Right ventricle myocardium superior (tissue), 1 donor: Measurements from ENCODE around the gene ATP6V0D1. TPM values are rescaled to one million over a fixed set of nuclear protein-coding genes. Genes with fewer than 3 reads are reported as not detected.
A peak's percentile ranks its signal among the peaks of the same experiment; 100 is the strongest.
"Not testable (repeated sequence)": the region's sequence is repeated elsewhere in the genome, so short reads cannot be mapped to it uniquely, and the experiment has no call there.

Source experiments
- ATAC-seq: fragments of 200-7000 bp; cut with Tn5 transposase; one replicate; pipeline ENCODE4 v1.9.1; 2020; ENCODE audit warnings: mild to moderate bottlenecking; ENCODE audit not compliant: poor library complexity
- DNase-seq: peaks from one replicate; pipeline ENCODE4 v3.0.0-alpha.2; 2020
- intact Hi-C: fragments of 100-400 bp; cut with DNase I; formaldehyde crosslinking; loops from one replicate; pipeline ENCODE4 v1.11.2; 2022
- long read RNA-seq: library from polyadenylated mRNA; unstranded; transcript quantifications from one replicate; pipeline ENCODE4 v2.0.0, GENCODE V29; 2021
- total RNA-seq: library from RNA; stranded (reverse); fragmentation: NEBNext Ultra II Directional; extraction: Animal tissue kit (Norgen Biotek cat#: 25700); gene quantifications from one replicate; pipeline ENCODE4 v1.2.1, GENCODE V29; 2021
- donor health status: DM: no; HTN: yes; CAD: no; lungs with severe emphysema.

The ATP6V0D1 gene
- total RNA-seq: 59.9 TPM
- long read RNA-seq, transcript ATP6V0D1-201 (8 exons, 1,716 nt): major isoform, 251 of 258 reads
- long read RNA-seq, partial matches to known transcripts: 1 of 258 reads
- long read RNA-seq, other reads (novel, unspliced or antisense): 6 of 258 reads

DNA sequence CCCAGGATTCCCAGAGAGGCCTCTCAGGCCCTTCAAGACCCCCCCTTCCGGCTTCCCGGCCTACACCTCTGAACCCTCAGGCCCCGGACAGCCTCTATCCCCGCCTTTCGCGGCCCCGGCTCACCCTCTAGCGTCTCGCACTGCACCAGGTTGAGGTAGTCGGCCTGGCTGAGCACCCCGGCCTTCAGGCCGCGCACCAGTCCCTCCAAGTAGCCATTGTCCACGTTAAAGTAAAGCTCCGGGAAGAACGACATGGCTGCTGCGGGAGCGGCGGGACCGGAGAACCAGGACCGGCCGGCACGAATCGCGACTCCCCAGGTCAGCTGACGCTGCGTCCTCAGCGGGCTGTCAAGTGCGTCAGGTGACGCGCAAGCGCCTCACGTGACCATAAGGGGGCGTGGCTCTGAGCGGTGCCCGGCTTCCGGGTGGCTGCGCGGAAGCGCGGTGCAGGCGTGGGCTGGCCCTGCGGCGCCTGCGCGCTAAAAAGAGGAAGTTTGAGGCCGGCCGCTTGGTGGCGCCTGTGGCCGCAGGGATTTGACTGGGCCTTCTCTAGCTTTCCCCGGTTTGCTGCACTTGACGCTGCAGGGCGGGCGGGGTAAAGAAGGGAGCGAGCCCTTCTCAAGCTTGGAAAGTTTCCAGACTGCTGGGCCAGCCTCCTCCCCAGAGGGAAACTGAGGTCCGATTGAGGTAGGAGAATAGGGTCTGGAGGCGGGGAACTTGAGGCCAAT is at the start of gene ATP6V0D1:
ATP6V0D1 (minus strand) TSS at position 325 of the 728 bp plus-strand sequence; CDS start at position 254, 71 bp downstream.
- DNase-seq (peak; percentile 99), ATAC-seq (peak; percentile 97)
- intact Hi-C loops: no loop called here

DNA sequence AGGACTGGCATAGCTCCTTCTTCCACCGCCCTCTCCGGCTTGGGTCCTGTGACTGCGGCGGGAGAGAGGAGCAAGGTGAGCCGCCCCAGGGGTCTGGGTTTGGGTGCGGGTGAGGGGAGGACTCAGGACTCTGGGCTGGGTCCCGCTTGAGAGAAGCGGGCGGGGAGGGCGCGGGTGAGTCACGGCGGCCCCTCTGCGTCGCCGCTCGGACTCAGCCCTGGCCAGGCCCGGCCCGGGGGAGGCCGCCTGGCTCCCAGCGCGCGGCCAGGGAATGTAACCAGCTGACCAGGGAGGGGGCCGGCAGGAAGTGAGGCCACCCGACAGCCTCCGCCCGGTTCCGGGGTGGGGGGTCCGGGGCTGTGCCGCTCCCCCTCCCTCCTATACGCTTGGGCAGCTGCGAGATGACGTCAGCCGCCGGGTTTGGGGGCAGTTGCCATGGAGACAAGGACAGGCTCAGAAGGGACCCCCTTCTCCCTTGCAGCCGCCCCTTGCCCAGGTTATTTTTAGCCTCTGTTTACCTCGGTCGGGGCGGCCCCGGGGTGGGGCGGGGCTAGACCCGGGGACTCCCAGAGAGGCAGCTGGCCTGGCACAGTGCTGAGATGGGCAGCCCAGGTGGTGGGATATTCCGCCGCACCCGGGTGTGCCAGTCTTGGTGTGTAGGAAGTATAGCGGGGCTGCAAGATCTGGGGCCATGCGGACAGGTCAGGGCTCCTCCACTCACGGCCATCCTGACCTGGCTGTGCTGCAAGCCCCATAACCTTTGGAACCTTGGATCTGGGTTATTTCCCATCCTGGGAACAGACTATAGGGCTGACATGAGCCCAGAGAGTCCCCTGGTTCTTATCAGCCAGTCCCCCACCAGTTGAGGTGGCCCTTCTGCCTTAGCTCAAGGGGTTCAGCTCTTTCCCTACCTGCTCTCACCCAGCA is 49.3 kb upstream of the ATP6V0D1 start:
- ATAC-seq: peak; percentile 74
- peak; percentile 90 for DNase-seq
- intact Hi-C loops: no loop called here

DNA sequence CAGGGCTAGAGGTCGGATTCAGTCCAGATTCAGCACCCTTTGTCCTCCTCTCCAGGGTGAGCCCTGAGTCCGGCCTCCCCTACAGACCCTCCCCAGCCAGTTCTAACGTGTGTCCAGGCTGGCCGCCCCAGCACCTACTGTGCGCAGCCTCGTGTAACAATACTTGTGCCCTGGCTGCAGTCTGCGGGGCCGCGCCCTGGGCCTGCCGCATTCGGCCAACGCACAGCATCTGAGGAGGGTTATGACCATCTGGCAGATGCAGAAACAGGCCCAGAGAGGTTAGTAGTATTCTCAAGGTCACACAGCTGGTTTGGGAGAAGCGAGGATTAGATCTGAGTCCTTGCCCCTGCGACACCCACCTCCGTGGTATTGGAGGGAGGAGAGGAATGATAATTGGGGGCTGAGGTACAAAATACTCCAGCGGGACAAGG is 48.6 kb upstream of the ATP6V0D1 start:
- intact Hi-C loops: no loop called here
- ATAC-seq: peak; percentile 15
- no peak for DNase-seq

DNA sequence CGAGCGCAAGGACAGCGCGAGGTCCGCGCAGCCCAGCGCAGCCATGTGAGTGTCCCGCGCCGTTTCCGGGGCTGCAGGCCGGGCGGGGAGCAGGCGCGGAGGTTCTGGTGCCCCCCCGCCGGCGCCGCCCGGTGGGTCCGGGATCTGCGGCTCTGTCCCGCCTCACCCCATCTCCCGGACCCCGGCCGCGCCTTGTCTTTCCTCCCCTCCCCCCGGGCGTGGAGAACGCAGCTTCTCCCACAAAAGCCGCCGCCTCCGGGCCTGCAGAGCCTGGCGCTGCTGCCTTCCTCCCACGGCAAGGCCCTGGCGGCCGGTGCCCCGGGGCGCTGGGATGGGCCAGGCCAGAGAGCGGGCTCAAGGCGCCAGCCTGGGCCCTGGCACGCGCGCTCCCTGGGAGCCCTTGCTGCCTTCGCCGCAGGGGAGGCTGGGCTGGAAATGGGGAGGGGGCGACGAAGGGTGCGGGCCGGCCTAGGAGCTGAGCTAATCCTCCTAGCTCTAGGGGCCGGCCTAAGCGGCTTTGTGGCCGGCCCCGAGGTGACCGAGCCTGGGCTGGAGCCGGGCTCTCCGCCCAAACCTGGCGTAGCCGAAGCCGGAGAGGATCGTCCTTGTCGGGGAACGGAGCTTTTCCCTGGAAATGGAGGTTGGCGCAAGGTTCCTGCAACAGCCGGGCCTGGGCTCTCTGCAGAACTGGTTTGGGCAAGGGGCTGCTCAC is 48.1 kb upstream of the ATP6V0D1 start:
- peak; percentile 69 for DNase-seq
- ATAC-seq: peak; percentile 38
- intact Hi-C loops: no loop called here

DNA sequence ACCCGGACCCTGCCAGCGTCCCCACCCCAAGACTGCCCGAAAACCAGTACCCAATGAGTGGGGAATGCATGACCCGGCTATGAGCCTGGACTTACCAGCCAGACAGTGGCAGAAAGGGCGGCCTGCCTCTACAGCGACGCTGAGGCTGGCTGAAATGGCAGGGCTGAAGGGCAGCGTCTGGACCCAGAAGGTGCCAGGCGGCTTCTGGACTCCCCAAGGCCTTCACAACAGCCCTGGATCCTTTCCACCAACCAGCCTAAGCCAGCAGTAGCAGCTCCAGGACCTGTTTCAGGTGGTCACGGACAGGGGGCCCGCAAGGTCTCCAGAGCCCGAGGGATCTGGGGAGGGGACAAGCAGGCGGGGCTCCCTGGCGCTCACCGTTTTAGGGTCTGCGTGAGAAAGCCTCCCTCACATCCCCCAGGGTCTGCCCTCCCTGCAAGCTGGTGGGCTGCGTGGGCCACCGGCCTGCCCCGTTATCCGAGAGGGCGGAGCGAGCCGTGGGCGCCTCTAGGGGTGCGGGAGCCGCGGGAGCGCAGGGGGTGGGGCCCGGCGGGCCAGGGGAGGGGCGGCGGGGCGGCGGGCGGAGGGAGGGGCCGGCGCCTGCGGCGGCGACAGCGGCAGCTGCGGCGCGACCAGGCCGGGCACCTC is 47.4 kb upstream of the ATP6V0D1 start, which contains the start of gene RIPOR1:
RIPOR1 (plus strand) TSS at position 608 of the 648 bp plus-strand sequence. CDS start 9,618 bp downstream, outside the sequence.
- peak; percentile 75 for ATAC-seq
- intact Hi-C loops: no loop called here
- peak; percentile 85 for DNase-seq

DNA sequence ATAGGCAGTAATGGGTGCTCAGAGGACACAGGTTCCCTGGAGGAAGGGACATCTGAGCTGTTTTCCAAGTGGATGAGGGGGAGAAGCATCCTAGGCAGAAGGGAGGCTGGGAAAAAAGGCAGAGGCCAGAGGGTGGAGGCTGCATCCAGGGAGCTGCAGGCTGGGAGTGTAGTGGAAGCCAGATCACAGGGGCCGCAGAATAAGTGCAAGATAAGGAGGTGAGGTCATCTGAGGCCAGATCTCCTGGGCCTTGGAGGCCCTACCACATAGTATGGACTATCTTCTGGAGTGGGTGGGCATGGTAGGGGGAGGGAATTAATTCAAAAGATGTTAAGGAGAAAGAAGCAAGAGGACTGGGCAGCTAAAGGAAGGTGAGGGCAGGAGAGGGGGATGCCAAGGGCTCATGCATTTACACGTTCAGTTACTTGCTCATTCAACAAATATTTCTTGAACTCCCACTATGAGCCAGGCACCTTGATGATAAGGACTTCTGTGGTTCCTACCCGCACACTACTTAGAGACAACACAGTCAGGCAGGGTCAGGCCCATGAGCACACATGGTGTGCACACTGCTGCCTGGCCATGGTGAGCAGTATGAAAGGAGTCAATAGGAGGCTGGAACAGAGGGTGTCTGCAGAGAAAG is 45.3 kb upstream of the ATP6V0D1 start:
- ATAC-seq (no peak), DNase-seq (no peak)
- intact Hi-C loops: no loop called here

DNA sequence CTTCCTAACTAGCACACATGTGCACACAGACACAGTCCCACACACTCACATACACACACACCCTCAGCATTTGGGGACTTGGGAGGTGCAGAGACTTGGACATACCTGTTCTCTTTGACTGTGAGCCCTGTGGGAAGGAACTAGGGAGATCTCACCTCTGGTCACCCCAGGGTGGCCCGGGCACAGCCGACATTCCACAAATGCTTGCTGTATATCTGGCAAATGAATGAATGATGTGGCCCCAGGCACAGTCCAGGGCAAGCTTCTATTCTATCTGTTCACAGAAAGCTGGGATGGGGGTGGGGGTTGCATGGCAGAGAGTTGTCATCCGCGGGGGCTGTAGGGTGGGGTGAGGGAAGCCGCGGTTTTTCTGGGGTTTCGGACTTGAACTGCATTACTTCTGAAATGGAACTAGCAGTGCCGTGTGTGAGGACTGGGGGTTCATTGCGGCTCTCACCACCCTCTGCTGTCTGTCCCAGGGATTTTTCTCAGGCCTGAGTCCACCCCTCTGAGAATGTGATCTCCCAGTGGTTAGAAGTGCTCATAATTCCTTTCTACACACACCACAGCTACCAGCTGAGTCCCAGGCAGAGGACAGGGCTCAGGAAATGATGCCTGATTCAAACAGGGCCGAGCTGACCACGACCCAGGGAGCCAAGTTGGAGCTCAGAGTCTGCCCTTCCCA is 44.4 kb upstream of the ATP6V0D1 start:
- no peak for ATAC-seq
- intact Hi-C loops: no loop called here
- DNase-seq: no peak

DNA sequence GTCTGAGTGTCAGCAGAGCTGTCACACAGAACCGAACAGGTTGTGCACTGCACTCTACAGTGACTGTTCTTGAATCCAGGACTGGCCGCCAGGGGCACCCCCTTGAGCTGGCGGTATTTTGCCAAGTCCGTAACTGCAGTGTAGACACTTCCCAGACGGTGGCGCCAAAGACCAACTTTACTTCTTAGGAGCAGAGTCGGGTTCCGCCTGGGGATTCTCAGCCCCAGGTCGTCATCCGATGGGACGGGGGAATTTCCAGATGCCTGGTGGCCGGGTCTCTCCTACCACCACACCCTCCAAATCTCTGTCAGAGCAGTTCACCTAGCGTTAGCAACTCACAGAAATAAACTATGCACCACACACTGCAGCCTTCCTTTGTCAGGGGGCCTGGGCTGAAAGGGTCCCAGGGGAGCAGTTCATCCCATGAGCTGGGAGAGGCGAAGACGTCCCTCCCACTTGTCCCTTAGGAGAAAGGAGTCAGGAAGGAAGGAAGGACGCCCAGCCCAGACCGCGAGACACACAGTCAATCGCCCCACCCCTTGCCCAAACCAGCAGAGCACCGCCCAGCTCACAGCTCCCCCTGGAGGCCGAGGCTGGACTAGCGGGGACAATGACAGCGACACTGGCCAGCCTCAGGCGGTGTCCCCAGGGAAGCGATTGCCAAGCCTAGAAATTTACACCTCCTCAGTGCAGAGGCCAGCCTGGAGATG is 40.3 kb upstream of the ATP6V0D1 start:
- DNase-seq (peak; percentile 96), ATAC-seq (peak; percentile 97)
- intact Hi-C loops: loop anchor here (5.0 kb wide), 1 partner anchor 146 kb away; the partner anchor contains the start of genes C16orf86 and ENKD1

DNA sequence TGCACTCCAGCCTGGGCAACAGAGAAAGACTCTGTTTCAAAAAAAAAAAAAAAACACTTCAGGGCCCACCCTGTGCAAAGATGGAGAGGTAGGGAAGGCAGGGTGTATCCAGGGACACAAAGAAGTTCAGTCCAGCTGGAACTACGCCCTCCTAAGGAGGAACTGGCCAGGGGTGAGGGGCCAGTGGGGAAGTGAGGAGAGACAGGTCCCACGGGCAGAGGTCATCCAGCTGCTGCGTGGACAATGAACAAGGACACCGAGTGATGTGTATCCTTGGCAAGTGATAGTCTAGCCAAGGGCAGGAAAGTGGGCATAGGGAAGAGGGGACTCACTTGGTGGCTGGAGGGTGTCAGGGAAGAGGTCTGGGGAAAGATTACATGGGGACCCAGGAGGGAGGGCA is 38.3 kb upstream of the ATP6V0D1 start:
- intact Hi-C loops: no loop called here
- no peak for ATAC-seq
- no peak for DNase-seq

DNA sequence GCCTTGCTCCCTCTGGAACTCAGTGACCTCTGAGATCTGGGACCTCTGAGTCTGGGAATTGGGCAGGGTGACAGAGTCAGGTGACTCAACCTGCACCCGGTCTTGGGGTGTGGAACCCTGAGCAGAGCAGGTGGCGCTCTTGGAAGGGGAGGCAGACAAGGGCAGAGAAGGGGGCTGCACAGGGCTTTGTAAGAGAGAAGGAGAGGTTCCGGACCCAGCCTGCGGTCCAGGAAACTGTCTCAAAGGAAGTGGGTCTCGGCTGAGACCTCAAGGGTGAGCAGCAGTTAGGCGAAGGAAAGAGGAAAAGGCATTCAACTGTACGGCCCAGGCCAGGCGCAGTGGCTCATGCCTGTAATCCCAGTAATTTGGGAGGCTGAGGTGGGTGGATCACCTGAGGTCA is 37.7 kb upstream of the ATP6V0D1 start:
- DNase-seq (no peak), ATAC-seq (no peak)
- intact Hi-C loops: no loop called here

DNA sequence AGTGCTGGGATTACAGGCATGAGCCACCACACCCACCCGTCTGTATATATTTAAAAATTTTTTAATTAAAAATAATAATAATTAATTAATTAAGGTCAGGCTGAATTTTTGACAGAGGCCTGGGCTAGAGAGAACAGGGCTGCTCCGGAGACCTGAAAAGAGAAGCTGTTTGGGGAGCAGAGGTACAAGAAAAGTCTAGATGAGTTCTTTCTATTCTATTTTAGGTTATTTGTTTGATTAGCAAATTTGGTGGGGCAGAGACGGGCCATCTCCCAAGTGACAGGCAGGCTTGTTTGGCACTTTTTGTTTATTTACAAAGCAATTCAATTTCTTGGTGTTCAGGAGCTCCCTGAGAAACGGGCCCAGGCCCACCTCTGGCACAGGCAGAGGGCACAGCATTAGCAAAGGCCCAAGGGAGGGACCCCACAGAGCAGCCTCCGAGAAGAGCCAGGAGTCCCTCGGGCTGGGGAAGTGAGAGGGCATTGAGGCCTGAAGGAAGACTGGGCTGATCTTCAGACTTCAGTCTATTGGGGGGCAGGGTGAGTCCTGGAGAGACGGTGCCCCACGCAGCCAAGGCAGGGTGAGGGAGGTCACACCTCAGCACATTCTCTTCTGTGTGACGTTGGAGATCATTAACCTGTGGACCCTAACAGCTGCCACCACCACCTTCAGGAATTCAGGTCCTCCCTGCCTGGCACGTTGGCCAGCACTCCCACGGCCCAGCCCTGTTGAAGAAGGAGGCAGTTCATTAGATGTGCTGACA is 36.9 kb upstream of the ATP6V0D1 start:
- ATAC-seq: no peak
- no peak for DNase-seq
- intact Hi-C loops: no loop called here

DNA sequence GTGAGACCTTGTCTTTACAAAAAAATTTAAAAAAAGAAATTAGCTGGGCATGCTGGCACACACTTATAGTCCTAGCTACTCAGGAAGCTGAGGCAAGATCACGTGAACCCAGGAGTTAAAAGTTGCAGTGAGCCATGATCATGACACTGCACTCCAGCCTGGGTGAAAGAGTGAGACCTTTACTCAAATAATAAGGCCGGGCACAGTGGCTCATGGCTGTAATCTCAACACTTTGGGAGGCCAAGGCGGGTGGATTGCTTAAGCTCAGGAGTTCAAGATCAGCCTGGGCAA is 36.1 kb upstream of the ATP6V0D1 start:
- DNase-seq: no peak
- intact Hi-C loops: no loop called here

DNA sequence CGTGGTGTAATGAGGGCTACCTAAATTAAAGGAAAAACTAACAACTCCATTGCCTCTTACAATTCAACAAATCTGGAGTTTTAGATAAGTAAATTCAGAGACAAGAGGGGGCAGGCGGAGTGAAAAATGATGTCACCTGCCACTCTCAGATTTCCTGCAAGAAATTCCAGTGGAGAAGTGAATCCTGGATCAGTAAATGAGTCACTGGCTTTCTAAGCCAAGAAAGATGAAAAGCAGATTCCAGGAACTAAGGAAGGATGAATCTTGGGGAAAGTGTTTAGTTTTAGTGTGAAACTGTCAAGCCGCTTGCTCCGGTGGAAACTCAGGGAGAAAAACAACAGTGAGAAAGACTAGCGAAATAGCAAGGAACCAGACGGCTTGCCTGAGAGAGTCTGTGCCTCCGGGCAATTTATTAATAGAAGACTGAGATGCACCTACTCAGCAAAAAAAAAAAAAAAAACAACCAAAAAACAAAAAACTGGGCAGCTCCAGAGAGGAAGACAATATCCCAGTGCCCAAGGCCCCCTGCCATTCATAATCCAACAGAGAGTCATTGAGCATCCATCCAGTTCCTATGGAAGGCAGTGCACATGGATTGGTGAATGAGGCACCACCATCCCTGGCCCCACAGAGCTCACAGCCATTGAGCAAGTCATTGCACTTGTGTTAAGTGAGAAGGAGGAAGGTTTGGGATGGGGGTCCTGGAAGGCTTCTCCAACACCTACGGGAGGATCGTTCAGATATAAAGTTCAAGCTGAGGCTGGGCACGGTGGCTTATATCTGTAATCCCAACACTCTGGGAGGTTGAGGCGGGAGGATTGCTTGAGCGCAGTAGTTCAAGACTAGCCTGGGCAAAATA is 35.6 kb upstream of the ATP6V0D1 start:
- intact Hi-C loops: no loop called here
- DNase-seq (no peak), ATAC-seq (no peak)

More for the DNA sequence above, 36.1 kb upstream of the ATP6V0D1 start:
- ATAC-seq: no peak

DNA sequence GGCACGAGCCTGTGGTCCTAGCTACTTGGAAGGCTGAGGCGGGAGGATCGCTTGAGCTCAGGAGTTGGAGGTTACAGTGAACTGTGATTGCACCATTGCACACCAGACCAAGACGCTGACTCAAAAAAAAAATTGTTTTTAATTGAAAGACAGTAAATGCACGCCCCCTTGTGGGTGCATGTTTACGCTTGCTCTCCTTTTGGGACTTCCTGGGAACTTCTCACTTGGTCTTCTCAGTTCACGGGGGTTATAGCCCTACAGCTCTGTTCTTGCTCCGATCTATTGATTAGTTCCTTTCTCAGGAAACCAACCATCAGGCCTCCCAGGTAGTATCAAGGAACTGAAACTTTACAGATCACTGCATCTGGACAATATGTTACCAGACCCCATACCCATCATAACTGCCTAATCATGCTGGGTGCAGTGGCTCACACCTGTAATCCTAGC is 33.4 kb upstream of the ATP6V0D1 start:
- intact Hi-C loops: loop anchor here (2.0 kb wide), 1 partner anchor 86 kb away; no protein-coding TSS in a partner anchor
- DNase-seq (peak; percentile 89), ATAC-seq (peak; percentile 87)

DNA sequence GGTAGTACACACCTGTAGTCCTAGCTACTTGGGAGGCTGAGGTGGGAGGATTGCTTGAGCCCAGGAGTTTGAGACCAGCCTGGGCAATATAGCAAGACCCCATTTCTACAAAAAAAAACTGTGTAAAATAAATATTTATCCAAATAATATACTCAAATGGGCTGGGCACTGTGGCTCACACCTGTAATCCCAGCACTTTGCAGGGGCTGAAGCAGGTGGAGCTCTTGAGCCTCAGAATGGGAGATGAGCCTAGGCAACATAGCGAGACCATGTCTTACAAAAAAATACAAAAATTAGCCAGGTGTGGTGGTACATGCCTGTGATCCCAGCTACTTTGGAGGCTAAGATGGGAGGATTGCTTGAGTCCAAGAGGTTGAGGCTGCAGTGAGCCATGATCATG is 32.9 kb upstream of the ATP6V0D1 start:
- DNase-seq, ATAC-seq: not testable (repeated sequence)
- intact Hi-C loops: loop anchor here (2.0 kb wide), 1 partner anchor 85 kb away; no protein-coding TSS in a partner anchor
